HUES64 (cell line): ENCODE results near the gene LAMC3.

Experiments
- H3K27ac ChIP-seq: 2 replicates; pipeline ENCODE4 v1.7.0; 2013; ENCODE audit warnings: low read depth, low read length, inconsistent platforms
- H3K27me3 ChIP-seq: 2 replicates; pipeline ENCODE4 v1.6.1; 2013; ENCODE audit warnings: mild to moderate bottlenecking, low read length; ENCODE audit not compliant: insufficient read depth
- H3K36me3 ChIP-seq: 2 replicates; pipeline ENCODE4 v1.6.1; 2013; ENCODE audit warnings: mild to moderate bottlenecking, low read length; ENCODE audit not compliant: insufficient read depth
- H3K4me1 ChIP-seq: 2 replicates; pipeline ENCODE4 v1.6.1; 2013; ENCODE audit warnings: mild to moderate bottlenecking, low read length, moderate library complexity; ENCODE audit not compliant: insufficient read depth
- H3K4me3 ChIP-seq: 2 replicates; pipeline ENCODE4 v1.5.1; 2013; ENCODE audit warnings: mild to moderate bottlenecking, low read length, moderate library complexity
- H3K9ac ChIP-seq: 2 replicates; pipeline ENCODE4 v1.6.1; 2013; ENCODE audit warnings: mild to moderate bottlenecking, low read depth, low read length
- H3K9me3 ChIP-seq: 2 replicates; pipeline ENCODE4 v1.6.1; 2013; ENCODE audit warnings: low read depth, low read length; ENCODE audit not compliant: insufficient read depth
- WGBS: fragments of 150-250, 120-280 bp; methylation state at CpG from one replicate; pipeline ENCODE4 v1.1.7; 2013; ENCODE audit warnings: missing lambda C conversion rate; 5-methylcytosine and 5-hydroxymethylcytosine counted together

The LAMC3 gene

DNA sequence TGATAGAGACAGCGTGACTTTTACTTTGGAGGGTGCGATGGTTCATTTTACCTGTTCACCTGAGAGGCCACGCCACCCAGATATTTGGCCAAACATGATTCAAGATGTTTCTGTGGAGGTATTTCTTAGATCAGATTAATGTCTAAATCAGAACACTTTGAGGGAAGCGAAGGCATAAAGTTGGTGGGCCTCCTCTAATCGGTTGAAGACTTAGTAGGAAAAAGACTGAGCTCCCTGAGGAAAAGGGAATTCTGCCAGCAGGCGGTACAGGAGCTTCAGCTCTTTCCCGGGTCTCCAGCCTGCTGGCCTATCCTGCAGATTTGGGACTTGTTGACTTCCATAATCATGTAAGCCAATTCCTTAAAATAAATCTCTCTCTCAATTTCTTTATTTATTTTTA lies 7.0 kb upstream of the LAMC3 start:
- Histone ChIP-seq H3K27ac (no peak overlapping the region), H3K4me1 (no peaks in the 10 kb centered on the region), H3K36me3 (no peaks in the 10 kb centered on the region), H3K9ac (no peak overlapping the region), H3K27me3 (peaks cover 15% of the 10 kb centered on the region), H3K9me3 (no peaks in the 10 kb centered on the region), H3K4me3 (no peak overlapping the region)
- 89% methylated on average over 7 of the region's 7 CpGs for WGBS

DNA sequence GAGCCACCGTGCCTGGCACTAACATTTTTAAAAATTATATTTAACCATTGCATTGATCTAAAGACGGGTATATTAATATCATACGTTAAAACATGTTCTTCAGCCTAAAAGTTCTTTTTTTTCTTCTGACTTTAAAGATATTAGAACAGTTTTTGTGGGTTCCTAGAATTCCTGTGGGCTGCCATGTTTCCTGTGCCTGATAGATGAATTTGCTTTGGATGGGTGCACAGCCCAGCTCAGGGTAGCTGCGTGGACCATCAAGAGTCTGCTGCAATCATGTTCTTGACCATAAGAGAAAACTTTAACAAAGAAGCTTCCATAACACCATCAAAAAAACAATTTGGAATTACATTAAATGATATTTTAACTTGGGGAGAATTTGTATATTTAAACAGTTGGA lies 2.4 kb upstream of the LAMC3 start:
- no peak overlapping the region for H3K27ac ChIP-seq

DNA sequence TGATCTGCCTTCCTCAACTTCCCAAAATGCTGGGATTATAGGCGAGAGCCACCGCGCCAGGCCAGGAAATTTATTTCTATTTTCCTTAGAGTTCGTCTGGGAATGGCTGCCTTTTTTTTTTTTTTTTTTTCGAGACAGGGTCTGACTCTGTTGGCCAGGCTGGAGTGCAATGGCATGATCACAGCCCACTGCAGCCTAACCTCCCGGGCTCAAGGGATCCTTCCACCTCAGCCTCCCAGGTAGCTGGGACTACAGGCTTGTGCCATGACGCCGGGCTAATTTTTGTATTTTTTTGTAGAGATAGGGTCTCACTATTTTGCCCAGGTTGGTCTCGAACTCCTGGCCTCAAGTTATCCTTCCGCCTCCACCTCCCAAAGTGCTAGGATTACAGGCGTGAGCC lies 888 bp upstream of the LAMC3 start:
- WGBS, result 87% methylated on average over 11 of the region's 11 CpGs
- Histone ChIP-seq H3K36me3 (no peaks in the 10 kb centered on the region), H3K9me3 (no peaks in the 10 kb centered on the region), H3K27me3 (peaks cover 22% of the 10 kb centered on the region), H3K4me1 (peaks cover 15% of the 10 kb centered on the region; the same call in 1 of the 2 replicates), H3K4me3 (no peak overlapping the region), H3K27ac (no peak overlapping the region), H3K9ac (no peak overlapping the region)

More for the DNA sequence above, 2.4 kb upstream of the LAMC3 start:
- WGBS, result 90% methylated on average over 4 of the region's 4 CpGs
- H3K9ac ChIP-seq, result no peak overlapping the region
- no peaks in the 10 kb centered on the region for H3K9me3 ChIP-seq
- H3K36me3 ChIP-seq, result no peaks in the 10 kb centered on the region
- peaks cover 10% of the 10 kb centered on the region; the same call in 1 of the 2 replicates for H3K4me1 ChIP-seq
- H3K4me3 ChIP-seq, result no peak overlapping the region
- peaks cover 22% of the 10 kb centered on the region for H3K27me3 ChIP-seq

GRCh38 chr9:131008563-131008908 lies 438 bp upstream of the LAMC3 start:
- peaks cover 15% of the 10 kb centered on the region; the same call in 1 of the 2 replicates for H3K4me1 ChIP-seq
- 50% methylated on average over 8 of the region's 8 CpGs for WGBS
- no peaks in the 10 kb centered on the region for H3K36me3 ChIP-seq
- H3K27ac ChIP-seq, result no peak overlapping the region
- H3K9me3 ChIP-seq, result no peaks in the 10 kb centered on the region
- peak overlapping the region; percentile 49 for H3K4me3 ChIP-seq
- no peak overlapping the region for H3K9ac ChIP-seq
- peaks cover 22% of the 10 kb centered on the region for H3K27me3 ChIP-seq

GRCh38 chr9:131010482-131011273 lies 1.7 kb downstream of the LAMC3 start:
- H3K9me3 ChIP-seq, result no peaks in the 10 kb centered on the region
- peaks cover 22% of the 10 kb centered on the region for H3K27me3 ChIP-seq
- no peak overlapping the region for H3K4me3 ChIP-seq
- no peak overlapping the region for H3K27ac ChIP-seq
- H3K4me1 ChIP-seq, result peaks cover 15% of the 10 kb centered on the region; the same call in 1 of the 2 replicates
- H3K36me3 ChIP-seq, result no peaks in the 10 kb centered on the region
- H3K9ac ChIP-seq, result no peak overlapping the region
- WGBS, result 77% methylated on average over 14 of the region's 14 CpGs

DNA sequence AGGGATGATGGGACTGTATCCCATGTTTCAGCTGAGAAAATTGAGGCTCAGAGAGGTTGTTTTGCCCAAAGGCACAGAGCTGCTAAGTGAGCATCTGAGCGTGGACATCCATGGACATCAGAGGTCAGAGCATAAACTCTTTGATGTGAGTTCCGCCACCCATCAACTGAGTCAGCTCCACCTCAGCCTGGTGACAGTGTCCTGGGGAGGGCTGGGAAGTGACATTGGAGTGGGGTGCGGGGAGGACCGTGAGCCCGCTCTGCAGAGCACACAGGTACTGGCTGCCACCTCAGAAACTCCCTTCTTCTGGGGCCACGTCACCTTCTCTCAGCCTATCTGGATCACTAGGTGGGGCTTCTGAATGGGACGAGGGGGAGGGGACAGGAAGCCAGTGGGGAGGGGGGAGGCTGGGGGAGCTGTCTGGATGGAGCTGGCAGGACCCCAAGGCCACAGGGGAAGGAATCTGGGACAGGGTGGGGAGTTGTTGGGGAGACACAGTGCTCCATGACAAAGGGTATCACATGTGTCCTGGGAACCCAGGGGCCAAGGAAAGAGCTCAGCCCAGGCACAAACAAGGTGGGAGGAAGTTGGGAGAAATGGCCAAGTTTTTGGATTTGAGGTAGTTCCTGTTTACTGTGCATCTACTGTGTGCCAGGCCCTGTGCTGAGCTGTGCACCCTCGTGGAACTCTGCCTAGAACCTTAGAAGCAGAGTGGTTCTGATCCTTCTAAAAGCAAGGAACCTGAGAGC lies 2.5 kb downstream of the LAMC3 start:
- Histone ChIP-seq H3K9ac (no peak overlapping the region), H3K27me3 (peaks cover 22% of the 10 kb centered on the region), H3K9me3 (no peaks in the 10 kb centered on the region), H3K4me3 (no peak overlapping the region), H3K36me3 (no peaks in the 10 kb centered on the region), H3K27ac (no peak overlapping the region; the same call in 1 of the 2 replicates), H3K4me1 (peaks cover 15% of the 10 kb centered on the region; the same call in 1 of the 2 replicates)
- WGBS, result 73% methylated on average over 8 of the region's 8 CpGs

DNA sequence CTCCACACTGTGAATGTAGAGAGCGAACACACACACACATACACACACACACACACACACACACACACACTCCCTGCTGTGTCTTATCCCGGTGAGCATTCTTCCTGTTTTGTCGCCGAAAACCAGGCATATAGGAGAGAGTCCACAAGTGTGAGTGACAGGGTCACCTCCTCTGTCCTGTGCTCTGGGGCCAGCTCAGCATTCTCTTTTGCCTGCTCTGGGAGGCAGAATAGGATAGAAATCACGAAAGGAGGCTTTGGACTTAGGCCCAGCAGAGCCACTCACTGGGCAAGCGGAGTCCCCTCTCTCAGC lies 3.0 kb downstream of the LAMC3 start:
- 63% methylated on average over 6 of the region's 6 CpGs for WGBS
- Histone ChIP-seq H3K4me1 (peaks cover 15% of the 10 kb centered on the region; the same call in 1 of the 2 replicates), H3K9me3 (no peaks in the 10 kb centered on the region), H3K9ac (no peak overlapping the region), H3K27me3 (peaks cover 22% of the 10 kb centered on the region), H3K27ac (peak overlapping the region; percentile 9; the same call in 1 of the 2 replicates), H3K36me3 (no peaks in the 10 kb centered on the region), H3K4me3 (no peak overlapping the region)

GRCh38 chr9:131012396-131012917 lies 3.5 kb downstream of the LAMC3 start:
- Histone ChIP-seq H3K9me3 (no peaks in the 10 kb centered on the region), H3K36me3 (no peaks in the 10 kb centered on the region), H3K4me3 (no peak overlapping the region), H3K4me1 (peaks cover 15% of the 10 kb centered on the region; the same call in 1 of the 2 replicates), H3K27ac (peak overlapping the region; percentile 9; the same call in 1 of the 2 replicates), H3K27me3 (peaks cover 22% of the 10 kb centered on the region), H3K9ac (no peak overlapping the region)
- 72% methylated on average over 22 of the region's 22 CpGs for WGBS

GRCh38 chr9:131013015-131013755 lies 4.2 kb downstream of the LAMC3 start:
- Histone ChIP-seq H3K27ac (no peak overlapping the region), H3K4me3 (no peak overlapping the region), H3K9ac (no peak overlapping the region), H3K36me3 (no peaks in the 10 kb centered on the region), H3K27me3 (peaks cover 20% of the 10 kb centered on the region), H3K9me3 (no peaks in the 10 kb centered on the region), H3K4me1 (peaks cover 15% of the 10 kb centered on the region; the same call in 1 of the 2 replicates)
- 94% methylated on average over 22 of the region's 22 CpGs for WGBS

GRCh38 chr9:131013771-131014676 lies 5.0 kb downstream of the LAMC3 start:
- no peak overlapping the region for H3K4me3 ChIP-seq
- H3K9me3 ChIP-seq, result no peaks in the 10 kb centered on the region
- H3K9ac ChIP-seq, result no peak overlapping the region
- no peaks in the 10 kb centered on the region for H3K36me3 ChIP-seq
- 92% methylated on average over 18 of the region's 18 CpGs for WGBS
- H3K27ac ChIP-seq, result no peak overlapping the region
- peaks cover 12% of the 10 kb centered on the region for H3K27me3 ChIP-seq
- H3K4me1 ChIP-seq, result peaks cover 15% of the 10 kb centered on the region; the same call in 1 of the 2 replicates
